NCI-H446 (cell line): ENCODE results near the gene RBM19.

Experiments used
- DNase-seq, 2 experiments: peaks; one replicate each; lab custom pipeline; 2025; lab: John Stamatoyannopoulos, UW

The RBM19 gene

GRCh38 chr12:113852695-113853490 lies 113.2 kb downstream of the RBM19 start:
- no peak for DNase-seq

- DNase-seq = no peak
Observed at GRCh38 chr12:113852264-113852663, 113.9 kb downstream of the RBM19 start.

DNA sequence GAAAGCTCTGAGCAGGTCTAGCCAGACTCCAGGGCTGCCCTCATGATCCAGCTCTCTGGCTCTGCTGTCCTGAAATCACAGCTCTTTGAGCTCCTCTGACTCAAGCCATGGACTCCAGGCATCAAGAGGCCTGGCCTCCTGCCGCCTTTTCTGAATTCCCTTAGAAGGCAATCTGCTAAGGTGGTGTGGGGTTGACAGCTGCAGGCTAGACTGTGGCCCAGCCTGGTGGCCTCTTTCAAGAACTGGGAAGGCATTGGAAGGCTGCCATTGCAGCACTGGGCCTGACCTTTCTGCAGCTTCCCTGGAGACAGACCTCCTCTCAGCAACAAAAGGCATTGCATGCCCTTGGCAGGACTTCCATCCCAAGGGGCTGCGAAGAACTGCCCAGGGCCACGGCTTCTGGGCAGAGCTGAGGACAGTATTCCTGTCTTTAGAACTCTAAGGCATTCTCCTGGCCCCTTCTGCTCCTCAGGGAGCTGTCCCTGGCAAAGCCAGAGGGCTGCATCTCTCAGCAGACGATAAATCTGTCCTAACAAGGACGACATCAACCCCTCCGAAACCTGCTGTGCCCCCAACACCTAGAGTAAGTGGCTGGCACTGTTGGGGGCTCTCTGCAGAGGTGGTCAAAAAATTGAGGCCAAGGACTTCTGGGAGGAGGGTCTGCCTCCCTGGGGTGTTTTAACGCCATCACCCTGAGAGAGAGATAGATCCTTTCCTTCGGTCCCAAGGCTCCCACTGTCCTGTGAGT lies 115.6 kb downstream of the RBM19 start:
- peak; percentile 5 to 43 for DNase-seq

- DNase-seq = no peak
Observed at GRCh38 chr12:113847856-113848255, 118.3 kb downstream of the RBM19 start.

- no peak for DNase-seq
Observed at GRCh38 chr12:113846883-113847755, 119.0 kb downstream of the RBM19 start.

GRCh38 chr12:113845900-113846674 lies 120.0 kb downstream of the RBM19 start:
- no peak for DNase-seq

GRCh38 chr12:113844495-113845210 lies 121.5 kb downstream of the RBM19 start:
- no peak for DNase-seq

DNA sequence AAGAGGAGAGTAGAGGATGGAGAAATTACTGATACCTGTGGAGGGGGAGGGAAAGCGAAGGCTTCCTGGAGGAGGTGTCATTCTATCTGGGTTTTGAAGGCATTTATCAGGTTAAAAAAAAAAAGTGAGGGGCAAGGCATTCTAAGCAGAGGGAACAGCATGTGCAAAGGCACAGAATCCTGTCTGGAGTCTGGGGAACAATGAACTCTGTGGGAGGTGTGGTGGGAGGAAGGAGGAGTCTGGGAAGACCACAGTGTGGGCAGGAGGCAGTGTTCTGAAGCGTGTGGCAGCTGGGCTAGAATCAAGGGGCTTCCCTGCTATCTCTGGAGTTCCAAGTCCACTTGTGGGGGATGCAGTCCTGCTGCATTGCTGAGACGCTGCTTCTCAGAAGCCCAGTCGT lies 123.4 kb downstream of the RBM19 start:
- DNase-seq = no peak

DNA sequence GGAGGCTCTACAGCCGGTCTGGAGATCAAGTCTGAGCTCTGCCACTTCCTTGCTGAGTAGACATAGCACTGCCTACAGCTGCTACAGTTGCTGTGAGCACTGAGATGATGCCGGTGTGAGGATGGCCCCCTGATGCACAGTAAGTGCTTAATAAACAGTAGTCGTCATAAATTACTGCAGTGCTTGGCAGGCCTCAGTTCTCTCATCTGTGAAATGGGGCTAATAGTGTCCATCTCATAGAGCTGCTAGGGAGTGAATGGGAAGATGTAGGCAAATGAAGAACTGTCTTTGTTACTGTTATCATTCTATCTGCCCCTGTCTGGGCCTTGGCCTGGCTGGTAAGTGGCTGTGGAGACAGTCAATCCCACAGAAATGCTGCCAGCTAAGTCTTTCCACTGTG lies 124.3 kb downstream of the RBM19 start:
- no peak for DNase-seq

- no peak for DNase-seq
Observed at GRCh38 chr12:113840401-113841042, 125.6 kb downstream of the RBM19 start.

- no peak for DNase-seq
Observed at GRCh38 chr12:113838896-113839295, 127.2 kb downstream of the RBM19 start.

DNA sequence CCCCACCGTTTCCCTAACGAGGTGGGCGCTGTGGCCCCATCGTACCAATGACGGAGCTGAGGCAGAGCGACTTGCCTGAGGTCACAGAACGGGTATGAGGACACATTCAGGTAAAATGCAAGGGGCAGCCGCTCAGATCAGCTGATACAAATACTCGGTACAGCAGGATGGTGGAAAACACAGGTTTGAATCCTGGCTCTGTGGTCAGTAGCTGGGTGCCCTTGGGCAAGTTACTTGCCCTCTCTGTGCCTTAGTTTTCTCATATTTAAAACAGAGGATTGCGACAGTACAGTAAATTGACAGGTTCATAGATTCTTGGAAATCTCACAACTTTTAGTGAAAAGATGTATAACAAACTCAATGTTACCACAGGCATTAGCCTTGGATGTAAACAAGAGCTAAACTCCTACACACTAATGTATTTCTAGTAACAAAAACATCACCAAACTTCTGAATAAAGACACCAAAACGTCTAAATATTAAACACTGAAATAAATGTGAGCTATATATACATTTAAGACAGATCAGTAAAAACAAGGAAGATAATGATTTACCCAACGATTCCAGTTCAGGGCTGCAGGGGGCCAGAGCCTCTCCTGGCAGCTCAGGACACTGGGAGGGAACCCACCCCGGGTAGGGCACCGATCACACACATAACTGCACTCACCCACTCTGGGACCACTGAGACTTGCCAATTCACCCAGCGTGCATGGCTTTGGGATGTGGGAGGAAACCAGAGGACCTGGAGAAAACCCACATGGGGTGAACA lies 128.4 kb downstream of the RBM19 start:
- no peak for DNase-seq

GRCh38 chr12:113837084-113837483 lies 129.0 kb downstream of the RBM19 start:
- no peak for DNase-seq

DNA sequence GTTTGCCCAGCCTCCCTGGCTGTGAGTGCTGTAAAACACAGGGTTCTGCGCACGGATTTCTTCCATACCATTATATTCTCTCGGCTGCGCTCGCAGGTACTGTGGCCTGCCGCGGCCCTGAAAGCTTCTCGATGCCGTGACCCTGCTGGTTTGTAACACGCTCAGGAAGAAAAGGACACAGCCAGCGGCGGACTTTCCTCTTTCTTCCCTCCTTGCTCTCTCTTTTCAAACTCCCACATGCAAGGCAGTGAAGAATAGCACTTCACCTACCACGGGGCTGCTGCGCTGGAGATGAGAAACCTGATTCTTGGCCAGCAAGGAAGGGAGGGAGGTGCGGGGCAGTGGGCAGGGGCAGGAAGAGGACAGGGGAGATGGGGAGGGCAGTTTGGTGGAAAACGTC lies 130.2 kb downstream of the RBM19 start:
- no peak for DNase-seq

DNA sequence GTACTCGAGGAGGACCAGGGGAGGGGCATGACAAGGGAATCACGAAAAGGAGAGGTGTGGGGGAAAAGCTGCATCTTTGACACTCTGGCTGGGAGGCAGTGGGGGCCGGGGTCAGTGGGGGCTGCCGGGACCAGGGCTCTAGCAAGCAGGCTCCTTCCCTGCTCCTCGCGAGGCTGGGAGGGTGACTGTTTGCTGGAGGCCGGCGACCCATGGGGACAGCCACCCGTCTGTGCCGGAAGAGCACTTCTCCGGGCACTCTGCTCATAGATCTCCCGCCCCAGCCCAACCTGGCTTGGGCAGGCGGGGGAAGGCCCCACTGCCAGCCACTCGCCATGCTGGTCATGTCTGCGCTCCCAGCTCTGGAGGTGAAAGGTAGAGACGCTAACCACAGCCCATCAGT lies 130.7 kb downstream of the RBM19 start:
- no peak for DNase-seq

DNA sequence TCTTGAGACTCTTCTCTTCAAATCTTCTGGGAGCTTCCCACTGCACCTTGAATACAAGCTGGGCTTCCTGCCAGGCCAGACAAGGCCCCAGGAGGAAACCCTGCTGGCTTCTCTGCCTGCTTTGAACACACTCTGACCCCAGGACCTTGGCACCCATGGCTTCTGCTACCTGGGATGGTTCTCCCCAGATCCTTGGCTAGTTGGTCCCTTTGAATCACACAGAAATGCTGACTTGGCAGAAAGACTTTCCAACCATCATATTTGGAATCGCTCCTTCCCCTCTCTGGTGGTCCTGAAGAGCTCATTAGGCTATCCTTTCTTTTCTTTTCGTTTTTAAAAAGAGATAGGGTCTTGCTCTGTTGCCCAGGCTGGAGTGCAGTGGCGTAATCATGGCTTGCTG lies 132.7 kb downstream of the RBM19 start:
- no peak for DNase-seq

- DNase-seq = no peak
Observed at GRCh38 chr12:113831476-113831875, 134.6 kb downstream of the RBM19 start.

- DNase-seq = no peak
Observed at GRCh38 chr12:113831016-113831415, 135.1 kb downstream of the RBM19 start.

- DNase-seq = no peak
Observed at GRCh38 chr12:113829212-113829611, 136.9 kb downstream of the RBM19 start.
